T47D (cell line): Measurements from ENCODE around the gene ODAPH.

Experiments used
- DNase-seq, 2 experiments: peaks; one replicate each; pipeline versions ENCODE4 v3.0.0 to v3.0.0-alpha.2; 2011 to 2012; ENCODE audit warnings: low read depth in 1 of 2, low spot score in 1 of 2
- JUND ChIP-seq: IDR thresholded peaks from 2 replicates; pipeline ENCODE4 v1.6.1; 2012; ENCODE audit warnings: low read depth
- in situ Hi-C: cut with HindIII; loops from 2 replicates; pipeline ENCODE4 v1.10.0; 2016; ENCODE audit warnings: low sequenced_read_pairs, low pct_unique_long_range_greater_than_20kb

Gene ODAPH

GRCh38 chr4:75561789-75562188, 5.9 kb downstream of the ODAPH start:
- peak; percentile 61 to 99 for DNase-seq
- in situ Hi-C loops = no loop called here
- no peak for TF ChIP-seq JUND

GRCh38 chr4:75564023-75564422, 8.2 kb downstream of the ODAPH start:
- in situ Hi-C loops = no loop called here
- DNase-seq = no peak
- TF ChIP-seq JUND = no peak

DNA sequence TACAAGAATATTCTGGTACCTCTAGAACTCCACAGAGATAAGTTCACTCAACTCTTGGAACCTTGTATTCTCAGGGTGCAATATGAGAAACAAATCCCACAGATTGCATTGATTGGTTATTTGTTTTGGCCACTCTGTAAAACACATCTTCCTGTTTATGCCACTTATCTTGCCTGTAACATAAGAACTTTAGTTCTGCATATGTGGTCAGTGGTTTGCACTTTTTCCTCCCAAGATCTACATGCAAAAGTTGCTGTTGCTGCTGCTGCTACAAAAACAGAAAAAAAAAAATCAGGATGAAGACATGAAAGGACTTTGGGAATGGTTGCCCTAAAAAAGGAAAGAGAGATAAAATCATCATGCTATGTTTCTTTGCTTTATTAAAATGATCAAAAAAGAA, 9.6 kb downstream of the ODAPH start:
- TF ChIP-seq JUND = no peak
- in situ Hi-C loops = no loop called here
- DNase-seq = no peak

GRCh38 chr4:75566911-75567310, 11.0 kb downstream of the ODAPH start:
- no peak for TF ChIP-seq JUND
- in situ Hi-C loops = no loop called here

GRCh38 chr4:75567725-75568124, 11.9 kb downstream of the ODAPH start:
- no peak for DNase-seq
- TF ChIP-seq JUND = no peak
- in situ Hi-C loops = no loop called here

More at GRCh38 chr4:75566911-75567310, 11.0 kb downstream of the ODAPH start:
- DNase-seq = no peak

DNA sequence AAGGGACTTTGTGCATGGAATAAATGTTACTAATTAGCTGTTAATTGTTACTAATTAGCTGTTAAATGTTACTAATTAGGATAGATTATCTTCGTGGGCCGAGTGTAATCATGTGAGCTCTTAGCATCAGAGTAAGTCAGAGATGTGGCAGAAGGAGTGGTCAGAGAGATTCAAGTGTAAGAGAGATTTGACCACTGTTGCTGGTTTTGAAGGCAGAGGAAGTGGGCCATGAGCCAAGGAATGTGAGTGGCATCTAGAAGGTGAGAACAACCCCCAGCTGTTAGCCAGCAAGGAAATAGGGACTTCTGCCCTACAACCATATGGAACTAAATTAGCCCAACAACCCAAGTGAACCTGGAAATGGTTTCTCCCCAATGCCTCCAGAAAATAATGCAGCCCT, 28.2 kb downstream of the ODAPH start:
- no peak for TF ChIP-seq JUND
- in situ Hi-C loops = no loop called here
- DNase-seq = peak in 1 of 2 experiments; percentile 23

DNA sequence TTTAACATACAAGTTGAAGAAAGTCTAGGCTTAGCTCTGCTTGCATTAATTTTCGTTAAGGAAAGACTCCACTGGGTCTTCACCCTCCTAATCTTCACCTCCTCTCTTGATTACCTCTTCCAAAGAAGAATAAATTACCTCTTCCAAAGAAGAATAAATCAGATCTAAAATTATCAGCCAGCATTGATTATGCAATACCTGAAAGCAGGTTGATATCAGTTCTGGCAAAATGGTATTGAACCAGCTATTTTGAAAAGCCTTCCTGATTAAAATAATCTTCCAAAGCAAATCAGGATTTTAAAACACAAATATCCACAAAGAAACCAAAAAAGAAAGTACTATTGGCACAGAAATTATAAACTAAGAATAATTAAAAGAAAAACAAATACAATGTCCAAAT, 37.5 kb downstream of the ODAPH start:
- in situ Hi-C loops = no loop called here
- no peak for DNase-seq
- TF ChIP-seq JUND = no peak

DNA sequence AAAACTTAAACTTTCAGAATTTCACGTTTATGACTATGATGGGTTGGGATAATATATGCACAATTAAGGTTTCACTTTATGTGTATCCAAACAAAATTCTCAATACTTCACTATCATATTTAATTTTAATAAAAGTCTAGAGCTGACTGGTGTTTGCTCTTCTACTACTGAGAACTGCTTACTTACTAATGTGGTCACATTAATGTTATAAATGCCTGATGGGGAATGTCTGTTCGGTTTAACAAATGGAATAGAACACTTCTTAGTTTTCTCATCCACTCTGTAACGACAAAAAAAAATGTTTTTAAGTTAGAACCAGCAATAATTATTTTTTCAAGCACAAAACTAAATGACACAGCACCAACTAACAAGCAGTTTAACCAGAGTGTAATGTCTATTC, 40.2 kb downstream of the ODAPH start:
- no peak for DNase-seq
- TF ChIP-seq JUND = no peak
- in situ Hi-C loops = no loop called here

GRCh38 chr4:75598390-75598789, 42.5 kb downstream of the ODAPH start:
- no peak for TF ChIP-seq JUND
- in situ Hi-C loops = no loop called here
- no peak for DNase-seq

- DNase-seq = no peak
- TF ChIP-seq JUND = no peak
- in situ Hi-C loops = no loop called here
These were observed 43.8 kb downstream of the ODAPH start for GRCh38 chr4:75599647-75600046.

GRCh38 chr4:75605928-75606327, 50.1 kb downstream of the ODAPH start:
- in situ Hi-C loops = no loop called here
- no peak for DNase-seq
- TF ChIP-seq JUND = no peak

DNA sequence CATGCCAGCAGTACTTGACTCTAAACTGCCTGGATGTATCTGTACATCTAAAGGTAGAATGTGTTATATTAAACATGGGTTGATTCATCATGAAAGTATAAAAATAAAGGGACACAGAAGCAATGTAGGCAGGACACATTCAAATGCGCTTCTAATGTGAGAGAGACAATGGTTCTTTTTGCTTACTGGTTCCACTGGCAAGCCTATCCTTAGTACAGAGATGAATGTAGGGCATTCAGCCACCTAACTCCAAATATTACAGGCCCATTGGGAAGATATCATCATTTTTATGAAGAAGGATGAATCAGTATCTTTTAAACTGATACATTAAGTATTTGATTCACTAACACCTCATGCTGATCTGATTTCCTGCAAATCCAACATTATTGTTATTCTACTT, 56.4 kb downstream of the ODAPH start:
- in situ Hi-C loops = no loop called here
- no peak for TF ChIP-seq JUND
- no peak for DNase-seq
